Cardiac muscle cell (in vitro differentiated cells and primary cell): Measurements from ENCODE around the gene ENPEP. TPM values are rescaled to one million over a fixed set of nuclear protein-coding genes. Genes with fewer than 3 reads are reported as not detected.
A peak's percentile ranks its signal among the peaks of the same experiment; 100 is the strongest.
"Not testable (repeated sequence)": the region's sequence is repeated elsewhere in the genome, so short reads cannot be mapped to it uniquely, and the experiment has no call there.

ENCODE experiments used
- DNase-seq, 2 donors: peaks; one replicate each; pipeline versions ENCODE4 v3.0.0 to v3.0.0-alpha.2; 2010 to 2017; ENCODE audit warnings: low read depth in 1 of 2, low spot score in 1 of 2
- H3K27ac ChIP-seq: fragments of 200-600 bp; sonication (generic); 2 replicates; pipeline ENCODE4 v1.5.1; 2016
- H3K27me3 ChIP-seq: fragments of 200-600 bp; sonication (generic); 2 replicates; pipeline ENCODE4 v1.6.0; 2016; ENCODE audit warnings: control low read depth
- H3K36me3 ChIP-seq: fragments of 200-600 bp; sonication (generic); 2 replicates; pipeline ENCODE4 v1.5.1; 2016; ENCODE audit warnings: control low read depth
- H3K4me1 ChIP-seq: fragments of 200-600 bp; sonication (generic); 2 replicates; pipeline ENCODE4 v1.8.1; 2017; ENCODE audit warnings: low read depth, mild to moderate bottlenecking, mixed run types
- H3K4me3 ChIP-seq: fragments of 200-600 bp; sonication (generic); 2 replicates; pipeline ENCODE4 v1.5.1; 2016; ENCODE audit warnings: mild to moderate bottlenecking
- H3K9me3 ChIP-seq: fragments of 200-600 bp; sonication (generic); 2 replicates; pipeline ENCODE4 v1.5.1; 2017; ENCODE audit warnings: low read depth, mild to moderate bottlenecking, control low read depth
- polyA plus RNA-seq: library from polyadenylated mRNA; unstranded; fragments of >200 nt; fragmentation: Nextera tagmentation; extraction: Ambion mirVana; gene quantifications from 2 replicates; pipeline ENCODE4 v1.2.1, GENCODE V29; 2016
- total RNA-seq: library from RNA; depleted of rRNA; stranded (reverse); fragments of >200 nt; gene quantifications from 2 replicates; pipeline ENCODE4 v1.2.3, GENCODE V29; 2016
- TF ChIP-seq, protein P1 (sequence below): IDR thresholded peaks from 2 replicates; pipeline ENCODE4 v1.5.1; 2012; ENCODE audit warnings: low read depth, mild to moderate bottlenecking, low read length

The ENPEP gene, protein sequence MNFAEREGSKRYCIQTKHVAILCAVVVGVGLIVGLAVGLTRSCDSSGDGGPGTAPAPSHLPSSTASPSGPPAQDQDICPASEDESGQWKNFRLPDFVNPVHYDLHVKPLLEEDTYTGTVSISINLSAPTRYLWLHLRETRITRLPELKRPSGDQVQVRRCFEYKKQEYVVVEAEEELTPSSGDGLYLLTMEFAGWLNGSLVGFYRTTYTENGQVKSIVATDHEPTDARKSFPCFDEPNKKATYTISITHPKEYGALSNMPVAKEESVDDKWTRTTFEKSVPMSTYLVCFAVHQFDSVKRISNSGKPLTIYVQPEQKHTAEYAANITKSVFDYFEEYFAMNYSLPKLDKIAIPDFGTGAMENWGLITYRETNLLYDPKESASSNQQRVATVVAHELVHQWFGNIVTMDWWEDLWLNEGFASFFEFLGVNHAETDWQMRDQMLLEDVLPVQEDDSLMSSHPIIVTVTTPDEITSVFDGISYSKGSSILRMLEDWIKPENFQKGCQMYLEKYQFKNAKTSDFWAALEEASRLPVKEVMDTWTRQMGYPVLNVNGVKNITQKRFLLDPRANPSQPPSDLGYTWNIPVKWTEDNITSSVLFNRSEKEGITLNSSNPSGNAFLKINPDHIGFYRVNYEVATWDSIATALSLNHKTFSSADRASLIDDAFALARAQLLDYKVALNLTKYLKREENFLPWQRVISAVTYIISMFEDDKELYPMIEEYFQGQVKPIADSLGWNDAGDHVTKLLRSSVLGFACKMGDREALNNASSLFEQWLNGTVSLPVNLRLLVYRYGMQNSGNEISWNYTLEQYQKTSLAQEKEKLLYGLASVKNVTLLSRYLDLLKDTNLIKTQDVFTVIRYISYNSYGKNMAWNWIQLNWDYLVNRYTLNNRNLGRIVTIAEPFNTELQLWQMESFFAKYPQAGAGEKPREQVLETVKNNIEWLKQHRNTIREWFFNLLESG
- total RNA-seq (2.7 and 5.5 TPM in 2 replicates), polyA plus RNA-seq (4.6 and 5.8 TPM in 2 replicates)

DNA sequence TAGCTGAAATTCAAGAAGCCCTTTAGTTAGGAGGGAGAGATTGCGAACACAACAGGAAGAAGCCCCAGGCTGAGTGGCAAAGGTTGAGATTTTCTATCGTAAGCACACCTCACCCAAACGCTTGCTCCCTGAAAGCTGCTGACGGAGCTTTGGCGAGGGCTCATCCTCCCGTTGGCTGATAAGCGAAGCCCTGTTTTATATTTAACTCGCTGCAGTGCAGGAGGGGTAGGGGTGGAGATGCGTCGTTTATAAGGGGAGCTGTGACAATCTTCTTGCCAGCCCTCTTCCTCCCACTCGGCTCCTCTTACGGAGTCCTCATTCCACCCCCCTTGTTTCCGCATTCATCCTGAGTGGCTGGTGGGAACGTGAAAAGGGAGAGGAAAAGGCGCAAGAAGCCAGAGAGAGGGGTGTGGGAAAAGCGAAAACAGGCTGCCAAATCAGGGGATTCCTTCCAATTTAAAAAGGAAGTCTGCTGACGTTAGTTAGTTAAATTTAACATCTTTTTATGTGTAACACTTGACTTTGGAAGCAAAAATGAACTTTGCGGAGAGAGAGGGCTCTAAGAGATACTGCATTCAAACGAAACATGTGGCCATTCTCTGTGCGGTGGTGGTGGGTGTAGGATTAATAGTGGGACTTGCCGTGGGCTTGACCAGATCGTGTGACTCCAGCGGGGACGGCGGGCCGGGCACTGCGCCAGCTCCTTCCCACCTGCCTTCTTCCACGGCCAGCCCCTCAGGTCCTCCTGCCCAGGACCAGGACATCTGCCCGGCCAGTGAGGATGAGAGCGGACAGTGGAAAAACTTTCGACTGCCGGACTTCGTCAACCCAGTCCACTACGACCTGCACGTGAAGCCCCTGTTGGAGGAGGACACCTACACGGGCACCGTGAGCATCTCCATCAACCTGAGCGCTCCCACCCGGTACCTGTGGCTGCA, at the start of gene ENPEP:
Gene ENPEP (plus strand): TSS at position 275 of the 938 bp plus-strand sequence. CDS start 260 bp downstream, at position 535.
- TF ChIP-seq, protein P1, sequence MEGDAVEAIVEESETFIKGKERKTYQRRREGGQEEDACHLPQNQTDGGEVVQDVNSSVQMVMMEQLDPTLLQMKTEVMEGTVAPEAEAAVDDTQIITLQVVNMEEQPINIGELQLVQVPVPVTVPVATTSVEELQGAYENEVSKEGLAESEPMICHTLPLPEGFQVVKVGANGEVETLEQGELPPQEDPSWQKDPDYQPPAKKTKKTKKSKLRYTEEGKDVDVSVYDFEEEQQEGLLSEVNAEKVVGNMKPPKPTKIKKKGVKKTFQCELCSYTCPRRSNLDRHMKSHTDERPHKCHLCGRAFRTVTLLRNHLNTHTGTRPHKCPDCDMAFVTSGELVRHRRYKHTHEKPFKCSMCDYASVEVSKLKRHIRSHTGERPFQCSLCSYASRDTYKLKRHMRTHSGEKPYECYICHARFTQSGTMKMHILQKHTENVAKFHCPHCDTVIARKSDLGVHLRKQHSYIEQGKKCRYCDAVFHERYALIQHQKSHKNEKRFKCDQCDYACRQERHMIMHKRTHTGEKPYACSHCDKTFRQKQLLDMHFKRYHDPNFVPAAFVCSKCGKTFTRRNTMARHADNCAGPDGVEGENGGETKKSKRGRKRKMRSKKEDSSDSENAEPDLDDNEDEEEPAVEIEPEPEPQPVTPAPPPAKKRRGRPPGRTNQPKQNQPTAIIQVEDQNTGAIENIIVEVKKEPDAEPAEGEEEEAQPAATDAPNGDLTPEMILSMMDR: no peak
- Histone ChIP-seq H3K36me3 (no peaks in the 10 kb centered on the region), H3K27ac (no peak within 1 kb of the TSS), H3K4me3 (no peak within 1 kb of the TSS), H3K4me1 (peaks cover 9% of the 10 kb centered on the region), H3K27me3 (no peaks in the 10 kb centered on the region), H3K9me3 (no peaks in the 10 kb centered on the region)
- DNase-seq: peak; percentile 29 to 71

DNA sequence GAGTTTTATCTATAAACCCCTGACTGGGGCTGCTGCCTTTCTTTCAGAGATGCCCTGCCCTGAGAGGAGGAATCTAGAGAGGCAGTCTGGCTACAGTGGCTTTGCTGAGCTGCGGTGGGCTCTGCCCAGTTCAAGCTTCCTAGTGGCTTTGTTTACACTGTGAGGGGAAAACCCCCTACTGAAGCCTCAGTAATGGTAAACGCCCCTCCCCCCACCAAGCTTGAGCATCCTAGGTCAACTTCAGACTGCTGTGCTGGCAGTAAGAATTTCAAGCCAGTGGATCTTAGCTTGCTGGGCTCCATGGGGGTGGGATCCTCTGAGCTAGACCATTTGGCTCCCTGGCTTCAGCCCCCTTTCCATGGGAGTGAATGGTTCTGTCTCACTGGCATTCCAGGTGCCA, 44.1 kb upstream of the ENPEP start:
- not testable (repeated sequence) for DNase-seq, H3K27me3 ChIP-seq, H3K36me3 ChIP-seq, H3K27ac ChIP-seq, H3K4me3 ChIP-seq, H3K4me1 ChIP-seq, H3K9me3 ChIP-seq

DNA sequence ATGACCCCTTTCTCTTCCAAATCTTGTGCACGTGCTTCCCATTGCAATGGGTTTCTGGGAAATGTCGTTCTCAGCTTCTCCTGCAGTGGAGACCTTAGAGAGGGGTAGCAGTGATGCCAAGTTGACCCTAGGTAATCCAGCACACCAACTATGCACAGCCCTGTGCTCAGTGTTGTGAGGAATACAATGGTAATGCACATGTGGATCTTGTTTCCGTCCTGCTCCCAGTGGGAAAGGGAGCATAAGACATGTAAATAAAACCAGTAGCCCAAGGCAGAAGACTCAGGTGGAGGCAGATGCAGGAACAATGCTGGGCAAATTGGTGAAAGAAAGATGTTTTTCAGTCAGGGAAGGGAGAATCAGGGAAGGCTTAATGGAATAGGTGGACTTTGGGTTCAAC, 38.7 kb upstream of the ENPEP start:
- not testable (repeated sequence) for H3K27me3 ChIP-seq, H3K36me3 ChIP-seq, H3K4me3 ChIP-seq, DNase-seq, H3K4me1 ChIP-seq, H3K27ac ChIP-seq, H3K9me3 ChIP-seq

DNA sequence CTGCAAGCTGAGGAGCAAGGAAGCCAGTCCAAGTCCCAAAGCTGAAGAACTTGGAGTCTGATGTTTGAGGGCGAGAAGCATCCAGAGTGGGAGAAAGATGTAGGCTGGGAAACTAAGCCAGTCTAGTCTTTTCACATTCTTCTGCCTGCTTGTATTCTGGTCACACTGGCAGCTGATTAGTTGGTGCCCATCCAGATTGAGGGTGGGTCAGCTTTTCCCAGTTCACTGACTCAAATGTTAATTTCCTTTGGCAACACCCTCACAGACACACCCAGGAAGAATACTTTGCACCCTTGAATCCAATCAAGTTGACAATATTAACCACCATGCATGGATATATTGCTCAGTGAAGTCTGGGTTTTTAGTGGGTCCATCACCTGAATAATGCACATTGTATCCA, 36.7 kb upstream of the ENPEP start:
- H3K36me3 ChIP-seq, H3K4me3 ChIP-seq, H3K27me3 ChIP-seq, DNase-seq, H3K27ac ChIP-seq, H3K9me3 ChIP-seq, H3K4me1 ChIP-seq: not testable (repeated sequence)

DNA sequence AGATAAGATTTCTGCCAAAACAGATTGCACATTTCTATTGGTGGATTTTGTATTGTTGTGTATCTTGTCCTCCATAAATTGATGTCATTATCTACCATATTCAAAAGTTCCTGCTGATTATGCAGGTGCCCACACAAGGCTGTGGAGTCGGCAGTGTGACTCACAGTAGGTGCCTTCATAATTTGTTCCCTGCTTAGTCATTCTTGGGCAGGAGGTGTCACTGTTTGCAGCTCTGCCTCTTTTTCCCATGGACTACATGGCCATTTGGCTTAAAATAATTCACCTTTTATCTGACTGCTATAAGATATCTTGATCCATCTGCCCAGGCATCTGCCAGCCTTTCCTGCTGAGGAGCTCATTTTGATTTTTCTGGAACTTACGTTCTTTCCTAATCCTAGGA, 33.6 kb upstream of the ENPEP start:
- DNase-seq: no peak
- H3K9me3 ChIP-seq: no peaks in the 10 kb centered on the region
- H3K27me3 ChIP-seq: no peaks in the 10 kb centered on the region

DNA sequence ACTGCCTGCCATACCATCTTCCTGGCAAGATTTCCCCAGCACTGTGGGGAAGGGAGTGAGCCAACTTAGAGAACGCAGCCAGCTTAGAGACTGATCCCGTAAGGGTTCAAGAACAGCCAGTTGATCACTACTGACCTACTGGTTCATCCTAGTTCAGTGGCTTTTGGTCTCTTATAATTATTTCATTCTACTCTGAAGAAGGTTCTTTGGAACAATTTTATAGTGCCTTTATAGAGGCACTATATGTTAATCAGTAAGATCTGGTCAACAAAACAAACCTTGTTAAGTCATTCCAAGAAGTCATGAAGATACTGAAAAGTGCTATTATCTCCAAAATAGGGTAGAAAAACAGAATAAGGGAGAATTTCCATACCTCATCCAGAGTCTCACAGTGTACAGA, 33.2 kb upstream of the ENPEP start:
- Histone ChIP-seq H3K27ac (no peak overlapping the region), H3K4me3 (no peak overlapping the region), H3K4me1 (no peaks in the 10 kb centered on the region), H3K27me3 (no peaks in the 10 kb centered on the region), H3K36me3 (no peaks in the 10 kb centered on the region), H3K9me3 (no peaks in the 10 kb centered on the region)
- DNase-seq: no peak
- TF ChIP-seq, protein P1: no peak

More for the DNA sequence above, 33.6 kb upstream of the ENPEP start:
- Histone ChIP-seq H3K27ac (no peak overlapping the region), H3K4me1 (no peaks in the 10 kb centered on the region), H3K36me3 (no peaks in the 10 kb centered on the region), H3K4me3 (no peak overlapping the region)
- TF ChIP-seq, protein P1: no peak
